Right ventricle myocardium superior (tissue), 1 donor: Measurements from ENCODE around the gene BARD1. TPM values are rescaled to one million over a fixed set of nuclear protein-coding genes. Genes with fewer than 3 reads are reported as not detected.
"Not testable (repeated sequence)": the region's sequence is repeated elsewhere in the genome, so short reads cannot be mapped to it uniquely, and the experiment has no call there.

ENCODE experiments used
- ATAC-seq: fragments of 200-7000 bp; cut with Tn5 transposase; one replicate; pipeline ENCODE4 v1.9.1; 2020; ENCODE audit warnings: mild to moderate bottlenecking; ENCODE audit not compliant: poor library complexity
- DNase-seq: peaks from one replicate; pipeline ENCODE4 v3.0.0-alpha.2; 2020
- intact Hi-C: fragments of 100-400 bp; cut with DNase I; formaldehyde crosslinking; loops from one replicate; pipeline ENCODE4 v1.11.2; 2022
- long read RNA-seq: library from polyadenylated mRNA; unstranded; transcript quantifications from one replicate; pipeline ENCODE4 v2.0.0, GENCODE V29; 2021
- total RNA-seq: library from RNA; stranded (reverse); fragmentation: NEBNext Ultra II Directional; extraction: Animal tissue kit (Norgen Biotek cat#: 25700); gene quantifications from one replicate; pipeline ENCODE4 v1.2.1, GENCODE V29; 2021
- donor health status: DM: no; HTN: yes; CAD: no; lungs with severe emphysema.

Gene BARD1
- 10.0 TPM for total RNA-seq
- long read RNA-seq, full-length matches to known transcripts = 13 of 14 reads
- long read RNA-seq, partial matches to known transcripts = 0 of 14 reads
- long read RNA-seq, other reads (novel, unspliced or antisense) = 1 of 14 reads

- DNase-seq = peak; percentile 70
- intact Hi-C loops = no loop called here
- ATAC-seq = peak; percentile 59
These were observed at the start of gene BARD1 for GRCh38 chr2:214808981-214809750. Gene BARD1 (minus strand): TSS chr2:214809683. CDS start chr2:214809569, 114 bp downstream.

GRCh38 chr2:214856137-214856536 lies 46.7 kb upstream of the BARD1 start:
- no peak for DNase-seq
- no peak for ATAC-seq
- intact Hi-C loops = no loop called here

GRCh38 chr2:214853906-214854305 lies 44.4 kb upstream of the BARD1 start:
- intact Hi-C loops = no loop called here
- DNase-seq = no peak
- no peak for ATAC-seq

- intact Hi-C loops = no loop called here
- no peak for ATAC-seq
- no peak for DNase-seq
These were observed 34.3 kb upstream of the BARD1 start for GRCh38 chr2:214843823-214844222.

- no peak for ATAC-seq
- DNase-seq = no peak
- intact Hi-C loops = no loop called here
These were observed 30.0 kb upstream of the BARD1 start for GRCh38 chr2:214839464-214839863.

GRCh38 chr2:214837466-214837865 lies 28.0 kb upstream of the BARD1 start:
- DNase-seq (no peak), ATAC-seq (no peak)
- intact Hi-C loops = no loop called here

- no peak for DNase-seq
- ATAC-seq = no peak
- intact Hi-C loops = no loop called here
These were observed 27.1 kb upstream of the BARD1 start for GRCh38 chr2:214836568-214836967.

- ATAC-seq (no peak), DNase-seq (no peak)
- intact Hi-C loops = no loop called here
These were observed 21.4 kb upstream of the BARD1 start for GRCh38 chr2:214830794-214831346.

- ATAC-seq (no peak), DNase-seq (no peak)
- intact Hi-C loops = no loop called here
These were observed 6.6 kb upstream of the BARD1 start for GRCh38 chr2:214816008-214816533.

GRCh38 chr2:214810671-214811070 lies 1.2 kb upstream of the BARD1 start:
- intact Hi-C loops = no loop called here
- DNase-seq (no peak), ATAC-seq (no peak)

GRCh38 chr2:214809751-214810564 lies 475 bp upstream of the BARD1 start:
- DNase-seq (peak; percentile 100), ATAC-seq (peak; percentile 97)
- intact Hi-C loops = no loop called here

- ATAC-seq (no peak), DNase-seq (no peak)
- intact Hi-C loops = no loop called here
These were observed 1.8 kb downstream of the BARD1 start for GRCh38 chr2:214807653-214808052.

GRCh38 chr2:214801768-214802397 lies 7.6 kb downstream of the BARD1 start:
- intact Hi-C loops = no loop called here
- ATAC-seq (no peak), DNase-seq (no peak)

GRCh38 chr2:214801068-214801467 lies 8.4 kb downstream of the BARD1 start:
- intact Hi-C loops = no loop called here
- ATAC-seq (no peak), DNase-seq (no peak)

GRCh38 chr2:214800180-214800579 lies 9.3 kb downstream of the BARD1 start:
- ATAC-seq = no peak
- intact Hi-C loops = no loop called here
- DNase-seq = no peak

GRCh38 chr2:214796911-214797310 lies 12.6 kb downstream of the BARD1 start:
- intact Hi-C loops = no loop called here
- no peak for DNase-seq
- no peak for ATAC-seq

- ATAC-seq, intact Hi-C loops, DNase-seq: not testable (repeated sequence)
These were observed 26.3 kb downstream of the BARD1 start for GRCh38 chr2:214783181-214783580.

GRCh38 chr2:214782671-214783070 lies 26.8 kb downstream of the BARD1 start:
- ATAC-seq = no peak
- intact Hi-C loops = no loop called here
- DNase-seq = no peak

- intact Hi-C loops = no loop called here
- ATAC-seq (no peak), DNase-seq (no peak)
These were observed 28.3 kb downstream of the BARD1 start for GRCh38 chr2:214781226-214781625.
